Adipocyte (in vitro differentiated cells): Measurements from ENCODE around the gene TOR1A.

Source experiments
- DNase-seq: peaks from one replicate; pipeline ENCODE4 v3.0.0-alpha.2; 2015; ENCODE audit warnings: low read depth
- H3K27me3 ChIP-seq: replicated peaks from 2 replicates; pipeline ENCODE4 v1.7.0; 2013; ENCODE audit warnings: mild to moderate bottlenecking, low read length, moderate library complexity; ENCODE audit not compliant: control insufficient read depth, insufficient read depth
- H3K36me3 ChIP-seq: 2 replicates; pipeline ENCODE4 v1.7.0; 2013; ENCODE audit warnings: low read length, mild to moderate bottlenecking, moderate library complexity; ENCODE audit not compliant: control insufficient read depth, insufficient read depth, severe bottlenecking
- H3K4me1 ChIP-seq: 2 replicates; pipeline ENCODE4 v1.7.0; 2013; ENCODE audit warnings: mild to moderate bottlenecking, low read length, moderate library complexity; ENCODE audit not compliant: control insufficient read depth, insufficient read depth
- H3K4me3 ChIP-seq: 2 replicates; pipeline ENCODE4 v1.7.0; 2013; ENCODE audit warnings: mild to moderate bottlenecking, low read length, moderate library complexity
- H3K9ac ChIP-seq: 2 replicates; pipeline ENCODE4 v1.7.0; 2013; ENCODE audit warnings: mild to moderate bottlenecking, low read length, moderate library complexity
- H3K9me3 ChIP-seq: 2 replicates; pipeline ENCODE4 v1.7.0; 2013; ENCODE audit warnings: mild to moderate bottlenecking, low read length, moderate library complexity; ENCODE audit not compliant: control insufficient read depth

The TOR1A gene

DNA sequence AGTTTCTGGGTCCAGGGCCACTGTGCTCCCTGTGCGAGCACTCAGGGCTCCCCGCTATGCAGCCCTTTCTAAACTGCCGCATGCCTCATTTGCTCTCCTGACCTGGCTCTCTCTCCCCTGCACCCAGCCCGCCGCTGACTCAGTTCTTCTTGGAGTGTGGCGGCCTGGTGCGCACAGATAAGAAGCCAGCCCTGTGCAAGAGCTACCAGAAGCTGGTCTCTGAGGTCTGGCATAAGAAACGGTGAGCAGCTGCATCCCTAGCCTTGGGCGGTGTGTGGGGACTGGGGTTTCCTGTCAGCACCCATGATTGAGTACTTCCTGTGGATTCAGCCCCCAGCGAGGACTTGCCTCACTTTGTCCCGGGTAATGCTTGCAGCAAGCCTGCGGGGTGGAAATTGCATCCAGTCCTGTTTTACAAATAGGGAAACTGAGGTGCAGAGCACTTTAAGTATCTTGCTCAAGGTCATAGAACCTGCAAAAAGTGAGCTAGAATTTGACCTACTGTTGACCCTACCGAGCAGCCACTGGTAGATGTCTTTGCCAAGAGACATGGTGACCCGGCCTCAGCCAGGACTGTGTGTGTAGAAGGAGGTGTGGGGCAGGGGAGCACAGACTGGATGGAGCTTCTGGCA lies 39.2 kb upstream of the TOR1A start:
- Histone ChIP-seq H3K4me1 (no peaks in the 10 kb centered on the region), H3K27me3 (no peaks in the 10 kb centered on the region), H3K4me3 (no peak overlapping the region), H3K9ac (no peak overlapping the region), H3K9me3 (no peaks in the 10 kb centered on the region), H3K36me3 (peaks cover 57% of the 10 kb centered on the region)
- DNase-seq, result no peak

DNA sequence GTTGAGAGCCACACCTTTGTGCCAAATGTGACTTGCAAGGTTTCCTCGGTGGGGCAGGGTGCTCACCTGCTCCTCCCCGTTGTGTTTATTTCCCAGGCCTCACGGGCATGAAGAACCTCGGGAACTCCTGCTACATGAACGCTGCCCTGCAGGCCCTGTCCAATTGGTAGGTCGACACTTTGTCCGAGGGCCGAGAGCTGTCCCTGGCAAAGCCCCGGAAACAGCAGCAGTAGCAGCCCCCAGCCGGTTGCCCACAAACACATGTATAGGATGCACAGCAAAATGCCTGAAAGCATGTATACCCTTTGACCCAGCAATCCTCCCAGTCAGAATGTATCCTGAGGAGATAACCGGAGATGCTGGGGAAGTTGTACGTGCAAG lies 37.5 kb upstream of the TOR1A start:
- peaks cover 59% of the 10 kb centered on the region for H3K36me3 ChIP-seq
- H3K9me3 ChIP-seq, result no peaks in the 10 kb centered on the region
- H3K9ac ChIP-seq, result no peak overlapping the region
- DNase-seq, result no peak
- H3K27me3 ChIP-seq, result no peaks in the 10 kb centered on the region
- H3K4me1 ChIP-seq, result no peaks in the 10 kb centered on the region
- H3K4me3 ChIP-seq, result no peak overlapping the region

DNA sequence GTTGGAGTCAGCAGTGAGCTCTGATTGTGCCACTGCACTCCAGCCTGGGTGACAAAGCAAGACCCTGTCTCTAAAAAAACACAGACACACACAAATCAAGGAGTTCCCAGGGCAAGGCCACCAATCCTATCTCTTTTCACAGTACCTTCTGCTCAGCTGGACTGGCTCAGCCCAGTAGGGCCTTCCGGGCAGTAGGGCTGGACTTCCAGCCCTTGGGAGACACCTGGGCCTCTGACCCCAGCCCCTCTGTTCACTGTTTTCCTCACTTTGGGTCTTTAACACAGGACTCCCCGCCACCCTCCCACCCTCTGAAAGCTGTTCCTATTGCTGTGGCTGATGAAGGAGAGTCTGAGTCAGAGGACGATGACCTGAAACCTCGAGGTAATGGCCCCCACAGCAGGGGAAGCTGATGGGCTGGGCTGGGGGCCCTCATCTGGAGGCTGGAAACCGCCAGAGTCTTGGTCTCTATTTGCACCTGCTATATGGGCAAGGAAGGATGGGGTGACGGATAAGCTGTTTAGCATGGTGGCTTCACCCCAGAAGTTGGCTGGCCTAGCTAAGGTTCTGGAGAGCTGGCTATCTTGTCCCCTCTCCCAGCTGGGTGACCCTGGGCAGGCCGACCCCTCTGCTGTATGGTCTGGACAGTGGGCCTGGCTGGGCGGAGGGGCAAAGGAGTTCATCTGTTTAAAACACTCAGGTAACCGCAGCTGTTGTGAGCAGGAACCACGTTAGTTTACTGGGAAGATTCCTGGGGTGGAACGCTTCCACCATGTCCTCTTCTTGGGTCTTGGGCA lies 36.9 kb upstream of the TOR1A start:
- Histone ChIP-seq H3K36me3 (peaks cover 57% of the 10 kb centered on the region), H3K9me3 (no peaks in the 10 kb centered on the region), H3K27me3 (no peaks in the 10 kb centered on the region), H3K9ac (no peak overlapping the region), H3K4me3 (no peak overlapping the region), H3K4me1 (no peaks in the 10 kb centered on the region)
- DNase-seq, result no peak

- Histone ChIP-seq H3K9me3 (no peaks in the 10 kb centered on the region), H3K4me1 (no peaks in the 10 kb centered on the region), H3K9ac (no peak overlapping the region), H3K27me3 (no peaks in the 10 kb centered on the region), H3K36me3 (peaks cover 61% of the 10 kb centered on the region), H3K4me3 (no peak overlapping the region)
- DNase-seq, result no peak
These were observed 34.4 kb upstream of the TOR1A start for GRCh38 chr9:129858167-129858962.

DNA sequence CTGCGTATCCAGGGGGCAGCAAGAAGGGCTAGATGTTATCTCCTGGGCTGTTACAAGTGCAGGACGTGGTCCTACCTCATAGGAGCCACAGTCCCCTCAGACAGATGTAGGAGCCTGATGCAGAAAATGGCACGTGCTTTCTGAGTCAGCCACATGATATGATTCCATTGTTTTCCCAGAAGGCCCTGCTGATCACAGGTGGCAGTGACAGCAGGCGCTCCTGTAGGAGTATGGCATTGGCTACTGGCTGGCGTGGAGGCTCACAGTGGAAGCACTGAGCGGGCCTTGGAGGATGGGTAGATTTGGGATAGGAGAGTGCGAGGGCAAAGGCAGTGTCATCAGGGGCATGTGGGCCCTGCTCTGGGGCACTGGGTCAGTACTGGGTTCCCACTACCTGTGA lies 33.3 kb upstream of the TOR1A start:
- DNase-seq, result no peak
- Histone ChIP-seq H3K4me3 (no peak overlapping the region), H3K4me1 (no peaks in the 10 kb centered on the region), H3K9me3 (no peaks in the 10 kb centered on the region), H3K9ac (no peak overlapping the region), H3K36me3 (peaks cover 66% of the 10 kb centered on the region), H3K27me3 (no peaks in the 10 kb centered on the region)

DNA sequence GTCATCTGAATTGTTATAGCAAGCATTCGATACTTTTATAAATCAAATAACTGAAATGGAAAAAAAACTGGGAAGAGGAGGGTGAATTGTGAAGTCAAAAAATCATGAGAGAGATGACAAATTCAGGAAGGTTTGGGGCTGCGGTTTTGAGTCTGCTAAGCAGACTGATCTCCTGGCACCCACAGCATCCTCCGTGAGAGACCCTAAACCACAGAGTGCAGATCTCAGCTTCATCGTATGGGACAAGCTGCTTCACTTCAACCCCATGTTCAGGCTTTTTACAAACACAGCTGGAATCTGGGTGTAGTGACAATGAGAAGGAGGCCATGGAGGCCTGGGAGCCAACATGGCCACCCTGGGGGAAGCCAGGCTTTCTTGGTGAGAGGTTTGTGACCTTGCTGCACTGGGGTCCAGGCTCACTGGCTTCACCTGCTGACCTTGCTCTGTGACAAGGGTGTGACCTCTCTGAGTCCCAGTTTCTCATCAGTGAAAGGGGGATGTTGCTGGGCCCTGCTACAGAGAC lies 30.7 kb upstream of the TOR1A start:
- Histone ChIP-seq H3K9me3 (no peaks in the 10 kb centered on the region), H3K27me3 (no peaks in the 10 kb centered on the region), H3K36me3 (peaks cover 68% of the 10 kb centered on the region), H3K4me3 (no peak overlapping the region), H3K4me1 (no peaks in the 10 kb centered on the region), H3K9ac (no peak overlapping the region)
- DNase-seq, result no peak

DNA sequence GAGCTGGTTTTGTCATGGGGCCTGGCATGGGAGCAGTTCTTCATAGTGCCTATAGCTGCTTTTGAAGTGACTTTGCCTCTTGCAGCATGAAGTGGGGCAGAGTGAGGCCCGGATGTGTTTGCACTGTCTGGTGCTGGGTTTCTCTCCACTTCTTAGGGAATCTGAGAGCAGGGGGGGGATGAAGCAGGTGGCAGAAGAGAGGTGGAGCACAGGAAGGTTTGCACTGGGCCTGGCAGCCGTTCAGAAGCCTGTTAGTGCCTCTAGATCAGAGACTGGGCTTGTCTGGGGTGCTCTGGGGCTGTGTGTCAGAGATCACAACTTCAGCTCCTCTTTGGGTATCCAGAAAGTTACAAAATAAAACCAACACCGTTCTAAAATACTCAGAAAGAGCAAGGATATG lies 29.7 kb upstream of the TOR1A start:
- Histone ChIP-seq H3K36me3 (peaks cover 65% of the 10 kb centered on the region), H3K4me3 (no peak overlapping the region)
- no peak for DNase-seq

DNA sequence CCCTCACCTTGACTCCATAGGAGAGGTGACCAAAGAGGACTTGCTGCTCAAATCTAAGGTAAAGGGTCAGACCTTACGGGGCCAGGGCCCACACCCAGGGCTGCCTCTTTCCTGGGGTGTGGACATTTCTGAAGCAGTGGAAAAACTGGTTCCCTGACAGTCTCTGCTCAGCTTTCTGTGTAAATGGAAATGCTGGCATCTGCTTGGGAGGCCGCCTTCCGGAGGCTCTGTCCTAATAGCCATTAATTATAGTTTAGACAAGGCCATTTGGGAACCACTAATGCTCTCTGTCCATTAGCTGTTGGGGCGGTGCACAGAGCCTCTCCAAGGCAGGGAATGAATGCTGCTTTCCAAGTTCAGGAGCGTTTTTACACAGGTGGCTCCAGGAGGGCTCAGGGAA lies 28.6 kb upstream of the TOR1A start:
- Histone ChIP-seq H3K4me3 (no peak overlapping the region), H3K27me3 (no peaks in the 10 kb centered on the region), H3K9me3 (no peaks in the 10 kb centered on the region), H3K4me1 (no peaks in the 10 kb centered on the region), H3K9ac (no peak overlapping the region), H3K36me3 (peaks cover 55% of the 10 kb centered on the region)
- no peak for DNase-seq

More for the DNA sequence above, 29.7 kb upstream of the TOR1A start:
- Histone ChIP-seq H3K9ac (no peak overlapping the region), H3K4me1 (no peaks in the 10 kb centered on the region), H3K27me3 (no peaks in the 10 kb centered on the region), H3K9me3 (no peaks in the 10 kb centered on the region)

DNA sequence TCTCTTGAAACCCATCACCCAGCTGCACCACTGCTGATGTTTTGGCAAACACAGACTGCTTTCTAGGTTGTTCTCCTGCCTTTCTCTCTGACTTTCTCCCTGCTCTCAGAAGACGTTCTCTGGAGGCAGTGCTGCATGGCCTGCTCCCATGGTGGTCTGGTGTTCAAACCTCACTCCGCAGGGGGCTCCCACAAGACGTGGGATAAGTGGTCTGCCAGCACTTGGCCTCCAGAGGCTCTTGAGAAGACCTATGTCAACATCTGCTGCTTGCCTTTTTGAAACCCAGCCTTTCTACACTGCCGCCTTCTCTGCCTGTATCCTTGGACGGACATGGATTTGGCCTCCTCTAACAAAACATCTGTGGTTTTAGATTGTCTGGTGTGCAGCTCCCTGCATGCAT lies 27.9 kb upstream of the TOR1A start:
- H3K36me3 ChIP-seq, result peaks cover 52% of the 10 kb centered on the region

GRCh38 chr9:129850821-129851550 lies 27.1 kb upstream of the TOR1A start:
- no peak overlapping the region for H3K9ac ChIP-seq
- no peaks in the 10 kb centered on the region for H3K4me1 ChIP-seq
- no peak overlapping the region for H3K4me3 ChIP-seq
- H3K36me3 ChIP-seq, result peaks cover 46% of the 10 kb centered on the region
- H3K27me3 ChIP-seq, result no peaks in the 10 kb centered on the region
- peak; percentile 48 for DNase-seq
- H3K9me3 ChIP-seq, result no peaks in the 10 kb centered on the region

More for the DNA sequence above, 27.9 kb upstream of the TOR1A start:
- Histone ChIP-seq H3K9me3 (no peaks in the 10 kb centered on the region), H3K4me1 (no peaks in the 10 kb centered on the region), H3K4me3 (no peak overlapping the region), H3K9ac (no peak overlapping the region), H3K27me3 (no peaks in the 10 kb centered on the region)
- DNase-seq, result no peak
